Esophagus (tissue), 2 donors: ENCODE measurements around the gene ADAM23. TPM values are rescaled to one million over a fixed set of nuclear protein-coding genes. Genes with fewer than 3 reads are reported as not detected.

ENCODE experiments used
- H3K27ac ChIP-seq, 2 donors: one replicate each; pipeline ENCODE4 v1.5.1; 2013; ENCODE audit warnings: low read depth in 2 of 2, mild to moderate bottlenecking in 2 of 2, inconsistent platforms in 1 of 2, low read length in 1 of 2, moderate library complexity in 1 of 2
- H3K27me3 ChIP-seq, 2 donors: one replicate each; pipeline ENCODE4 v1.6.1; 2013; ENCODE audit warnings: low read length in 2 of 2, control low read depth in 1 of 2, mild to moderate bottlenecking in 1 of 2; ENCODE audit not compliant: insufficient read depth in 2 of 2, control insufficient read depth in 1 of 2
- H3K36me3 ChIP-seq, 2 donors: one replicate each; pipeline ENCODE4 v1.6.1; 2013; ENCODE audit warnings: low read length in 1 of 2; ENCODE audit not compliant: control insufficient read depth in 2 of 2, insufficient read depth in 2 of 2
- H3K4me1 ChIP-seq, 2 donors: one replicate each; pipeline ENCODE4 v1.6.1; 2013; ENCODE audit warnings: low read length in 1 of 2; ENCODE audit not compliant: control insufficient read depth in 2 of 2, insufficient read depth in 2 of 2
- H3K4me3 ChIP-seq, 2 donors: one replicate each; pipeline ENCODE4 v1.5.1; 2013; ENCODE audit warnings: low read length in 2 of 2, mild to moderate bottlenecking in 2 of 2, low read depth in 1 of 2, moderate library complexity in 1 of 2
- H3K9me3 ChIP-seq, 2 donors: one replicate each; pipeline ENCODE4 v1.6.1; 2013; ENCODE audit warnings: mild to moderate bottlenecking in 2 of 2, low read depth in 1 of 2, low read length in 1 of 2, moderate library complexity in 1 of 2; ENCODE audit not compliant: control insufficient read depth in 2 of 2, insufficient read depth in 1 of 2
- WGBS, 2 donors: extraction: QIAGEN DNeasy Blood & Tissue Kit; methylation state at CpG; one replicate each; pipeline ENCODE4 v1.1.7; 2013; 5-methylcytosine and 5-hydroxymethylcytosine counted together
- polyA plus RNA-seq, 2 donors: library from polyadenylated mRNA; stranded (reverse); fragments of 200-250 nt; gene quantifications; one replicate each; pipeline ENCODE4 v1.2.3, GENCODE V29; 2013
- donor health status: healthy with polysubstance abuse.
- donor health status: Bipolar disorder and iron deficiency.

The ADAM23 gene
- polyA plus RNA-seq, 2 donors, result 1.6 to 2.3 TPM

DNA sequence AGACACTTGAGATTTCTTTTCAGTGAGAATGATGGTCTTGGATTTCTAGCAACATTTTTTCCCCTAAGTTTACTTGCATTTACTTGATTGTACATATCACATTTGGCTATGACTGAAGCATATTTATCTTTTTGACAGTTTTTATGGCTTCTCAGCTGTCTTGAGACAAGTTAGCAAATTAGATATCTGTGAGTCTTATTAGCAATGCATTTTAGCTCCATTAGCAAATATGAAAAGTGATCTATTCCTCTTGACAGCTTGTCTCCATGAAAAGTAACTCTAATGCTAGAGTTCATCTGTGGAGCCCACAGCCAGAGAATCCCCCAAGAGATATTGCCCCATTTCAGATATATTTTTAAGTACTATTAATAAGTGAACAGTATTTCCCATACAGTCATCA lies 126.9 kb downstream of the ADAM23 start:
- Histone ChIP-seq H3K27me3 (no peaks in the 10 kb centered on the region), H3K4me3 (no peak overlapping the region), H3K36me3 (no peaks in the 10 kb centered on the region), H3K9me3 (no peaks in the 10 kb centered on the region), H3K27ac (no peak overlapping the region), H3K4me1 (no peaks in the 10 kb centered on the region)

DNA sequence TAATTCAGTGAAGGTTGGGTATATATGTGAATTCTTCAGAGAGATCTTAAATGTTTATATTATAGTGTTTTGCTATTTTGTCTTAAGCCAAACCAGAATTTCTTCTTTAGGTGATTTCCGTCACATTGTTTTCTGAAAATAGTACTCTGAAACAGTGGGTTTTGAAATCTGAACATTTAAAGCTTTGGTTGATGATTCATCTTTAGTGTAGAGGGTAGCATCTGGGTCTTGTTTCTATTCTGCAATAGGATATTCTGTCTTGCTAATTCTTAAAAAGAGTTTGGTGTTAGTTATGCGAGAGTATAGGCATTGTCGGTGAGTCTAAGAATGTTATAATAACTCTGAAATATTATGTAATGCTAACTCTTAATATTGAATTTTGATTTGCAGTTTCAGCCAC lies 129.4 kb downstream of the ADAM23 start:
- no peaks in the 10 kb centered on the region for H3K27me3 ChIP-seq
- H3K9me3 ChIP-seq, result no peaks in the 10 kb centered on the region
- H3K27ac ChIP-seq, result no peak overlapping the region
- H3K4me3 ChIP-seq, result no peak overlapping the region
- no peaks in the 10 kb centered on the region for H3K36me3 ChIP-seq
- no peaks in the 10 kb centered on the region for H3K4me1 ChIP-seq
- 83 to 87% methylated on average over 3 of the region's 3 CpGs for WGBS, 2 donors

DNA sequence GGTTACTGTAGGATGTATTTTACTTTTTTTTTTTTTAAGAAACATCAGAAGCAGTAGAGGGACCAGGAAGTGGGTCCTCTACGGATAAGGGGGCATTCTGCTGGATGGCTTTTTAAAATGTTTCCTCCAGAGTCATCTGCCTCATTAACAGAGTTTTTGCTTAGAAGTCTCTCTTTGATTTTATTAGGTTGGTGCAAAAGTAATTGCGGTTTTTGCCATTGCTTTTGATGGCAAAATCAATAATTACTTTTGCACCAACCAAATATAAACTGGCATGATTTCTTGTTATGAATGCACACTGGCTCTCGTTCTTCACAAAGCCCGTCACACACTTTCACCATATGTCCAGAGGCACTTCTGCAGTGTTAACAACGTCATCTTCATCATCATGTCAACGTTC lies 130.5 kb downstream of the ADAM23 start:
- WGBS, 2 donors, result 86 to 90% methylated on average over 6 of the region's 6 CpGs
- Histone ChIP-seq H3K9me3 (no peaks in the 10 kb centered on the region), H3K4me1 (no peaks in the 10 kb centered on the region)

DNA sequence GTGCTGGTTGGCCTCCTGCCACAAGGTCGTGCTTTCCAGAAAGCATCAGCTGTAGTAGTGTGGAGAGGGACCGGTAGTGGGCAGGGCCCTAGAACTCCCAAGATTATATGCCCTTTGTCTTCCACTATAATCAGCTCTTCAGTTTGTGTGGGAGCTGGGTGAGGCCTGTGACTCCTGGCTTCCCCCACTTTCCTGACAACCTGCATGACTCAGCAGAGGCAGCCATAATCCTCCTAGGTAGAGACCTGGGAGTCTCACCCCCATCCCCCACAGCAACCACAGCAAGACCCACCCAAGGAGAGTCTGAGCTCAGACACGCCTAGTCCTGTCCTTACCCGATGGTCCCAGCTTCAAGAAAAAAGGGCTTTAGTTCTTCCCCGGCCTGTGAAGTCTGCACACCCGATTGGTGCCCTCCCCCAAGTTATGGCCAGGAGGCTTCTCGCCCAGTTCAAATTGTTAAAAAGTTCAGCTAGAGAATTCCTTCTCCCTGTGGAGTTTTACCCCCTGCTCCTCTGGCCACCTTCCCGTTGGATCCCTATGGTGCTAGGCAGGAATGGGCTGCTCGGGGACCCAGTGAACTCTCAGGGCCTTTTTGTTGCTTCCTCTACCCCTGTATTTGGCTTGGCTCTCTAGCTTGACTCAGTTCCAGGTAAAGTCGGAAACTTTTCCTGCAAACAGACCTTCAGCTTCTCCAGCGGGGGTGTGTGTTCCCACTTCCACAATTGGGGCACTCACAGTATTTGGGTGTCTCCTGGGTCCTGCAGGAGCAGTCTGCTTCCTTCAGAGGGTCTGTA lies 141.2 kb downstream of the ADAM23 start:
- Histone ChIP-seq H3K4me1 (no peaks in the 10 kb centered on the region), H3K27ac (peak overlapping the region; percentile 63 to 66), H3K9me3 (no peaks in the 10 kb centered on the region), H3K36me3 (no peaks in the 10 kb centered on the region), H3K27me3 (no peaks in the 10 kb centered on the region), H3K4me3 (no peak overlapping the region)
- 48 to 57% methylated on average over 11 of the region's 11 CpGs for WGBS, 2 donors

More for the DNA sequence above, 130.5 kb downstream of the ADAM23 start:
- H3K27ac ChIP-seq, result no peak overlapping the region
- H3K27me3 ChIP-seq, result no peaks in the 10 kb centered on the region
- no peak overlapping the region for H3K4me3 ChIP-seq
- no peaks in the 10 kb centered on the region for H3K36me3 ChIP-seq

DNA sequence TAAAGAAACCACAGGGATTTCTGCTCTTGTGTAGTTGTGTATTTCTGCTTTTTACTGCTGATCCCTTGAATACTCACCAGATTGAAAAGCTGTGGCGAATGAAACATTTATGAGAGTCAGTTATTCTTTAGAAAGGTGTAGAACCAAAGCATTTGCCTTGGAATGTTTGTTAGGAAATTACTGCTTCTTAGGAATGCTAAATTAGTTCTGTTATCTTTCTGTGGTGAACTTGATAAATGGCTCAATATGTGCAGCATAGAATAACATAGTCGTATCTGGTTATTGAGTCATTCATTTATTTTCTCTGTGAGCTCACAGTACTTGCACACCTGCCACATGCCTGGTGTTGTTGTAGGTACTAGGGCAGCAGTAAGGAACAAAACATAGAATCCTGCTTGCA lies 142.0 kb downstream of the ADAM23 start:
- no peak overlapping the region for H3K27ac ChIP-seq
- no peaks in the 10 kb centered on the region for H3K4me1 ChIP-seq
- WGBS, 2 donors, result 58 to 62% methylated on average over 2 of the region's 2 CpGs
- no peak overlapping the region for H3K4me3 ChIP-seq
- H3K9me3 ChIP-seq, result no peaks in the 10 kb centered on the region
- no peaks in the 10 kb centered on the region for H3K36me3 ChIP-seq
- H3K27me3 ChIP-seq, result no peaks in the 10 kb centered on the region

DNA sequence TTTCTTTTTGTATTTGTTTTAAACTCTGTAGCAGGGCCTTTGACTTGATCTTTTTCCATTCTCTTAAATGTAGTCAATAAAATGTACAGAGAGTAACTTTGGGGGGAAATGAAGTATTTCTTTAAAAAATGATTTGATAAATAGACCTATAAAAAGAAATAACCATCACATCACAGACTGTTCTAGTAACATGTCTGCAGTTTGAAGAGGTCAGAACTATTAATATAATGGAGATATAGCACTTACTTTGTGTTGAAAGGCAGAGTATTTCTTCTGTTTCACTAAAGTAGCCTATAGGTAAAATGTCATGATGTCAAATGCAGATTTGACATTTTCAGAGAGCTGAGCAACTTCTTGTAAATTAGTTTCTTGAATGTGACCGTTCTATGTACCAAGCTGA lies 143.3 kb downstream of the ADAM23 start:
- H3K4me1 ChIP-seq, result no peaks in the 10 kb centered on the region
- H3K36me3 ChIP-seq, result no peaks in the 10 kb centered on the region
- no peaks in the 10 kb centered on the region for H3K9me3 ChIP-seq
- H3K27ac ChIP-seq, result no peak overlapping the region
- 45 to 48% methylated on average over 1 of the region's 1 CpG for WGBS, 2 donors
- H3K27me3 ChIP-seq, result no peaks in the 10 kb centered on the region
- H3K4me3 ChIP-seq, result no peak overlapping the region

DNA sequence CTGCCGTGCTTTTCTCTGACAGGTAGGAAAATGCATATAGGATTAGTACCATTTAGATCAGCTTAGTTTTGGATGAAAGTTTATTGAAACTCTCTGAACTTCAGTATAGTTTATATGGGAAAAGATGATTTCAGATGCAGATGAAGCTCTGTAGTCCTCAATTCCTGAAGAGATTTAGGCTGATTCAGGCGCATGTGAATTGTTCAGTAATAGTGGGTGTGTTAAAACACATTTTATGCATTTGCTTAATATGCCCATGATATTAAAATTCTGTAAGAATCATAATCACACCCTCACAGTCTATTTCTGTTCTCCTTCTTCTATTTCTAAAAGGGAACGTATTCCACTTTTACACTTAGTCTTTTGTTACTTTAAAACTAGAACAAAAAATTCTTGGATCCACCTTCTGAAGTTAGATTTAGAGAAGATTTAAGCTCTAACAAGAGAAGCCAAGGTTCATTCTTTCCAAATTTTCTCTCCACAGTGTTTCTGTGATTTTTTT lies 154.4 kb downstream of the ADAM23 start:
- no peaks in the 10 kb centered on the region for H3K9me3 ChIP-seq
- no peaks in the 10 kb centered on the region for H3K36me3 ChIP-seq
- WGBS, 2 donors, result 91 to 92% methylated on average over 3 of the region's 3 CpGs
- no peak overlapping the region for H3K4me3 ChIP-seq
- no peaks in the 10 kb centered on the region for H3K4me1 ChIP-seq
- H3K27me3 ChIP-seq, result no peaks in the 10 kb centered on the region
- no peak overlapping the region for H3K27ac ChIP-seq

DNA sequence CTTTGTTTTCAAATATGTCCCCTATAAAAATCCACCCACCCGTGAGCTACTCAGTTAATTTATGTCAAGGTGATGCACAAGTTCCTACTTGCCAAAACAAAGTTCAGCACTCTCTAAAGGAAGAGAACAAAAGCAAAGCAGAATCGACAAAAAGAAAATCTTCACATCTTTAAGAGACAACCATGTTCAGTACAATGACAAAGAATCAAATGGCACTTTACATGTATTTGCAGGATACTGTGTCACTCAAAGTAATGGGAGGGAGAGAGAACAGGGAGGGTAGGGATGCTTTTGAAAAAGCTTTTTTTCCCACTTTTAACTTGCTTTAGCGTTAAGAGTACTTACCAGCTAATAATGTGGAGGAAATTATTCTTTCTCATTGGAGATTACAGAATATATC lies 159.9 kb downstream of the ADAM23 start:
- Histone ChIP-seq H3K36me3 (no peaks in the 10 kb centered on the region), H3K27me3 (no peaks in the 10 kb centered on the region), H3K4me3 (no peak overlapping the region), H3K9me3 (no peaks in the 10 kb centered on the region), H3K27ac (no peak overlapping the region), H3K4me1 (no peaks in the 10 kb centered on the region)
- 54 to 71% methylated on average over 3 of the region's 3 CpGs for WGBS, 2 donors

DNA sequence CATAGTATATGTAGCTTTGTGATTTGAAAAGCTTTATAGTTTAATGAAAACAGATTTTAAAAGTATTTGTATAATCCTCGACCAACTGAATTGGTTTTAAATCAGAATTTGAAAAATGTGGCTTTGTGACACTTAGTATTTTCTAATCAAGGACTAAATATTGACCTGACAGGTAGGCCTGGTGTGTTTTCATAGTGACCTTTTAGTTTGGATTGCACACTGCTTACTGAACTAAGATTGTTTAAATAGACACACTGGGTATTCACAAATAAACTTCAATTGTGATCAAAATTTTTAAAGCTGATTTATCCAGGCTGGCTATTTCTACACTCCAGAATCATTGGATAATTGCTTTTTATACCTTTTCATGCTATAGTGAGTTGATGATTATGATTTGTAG lies 167.1 kb downstream of the ADAM23 start:
- no peak overlapping the region for H3K27ac ChIP-seq
- no peaks in the 10 kb centered on the region for H3K9me3 ChIP-seq
- H3K4me1 ChIP-seq, result no peaks in the 10 kb centered on the region
- 67 to 74% methylated on average over 1 of the region's 1 CpG for WGBS, 2 donors
- no peak overlapping the region for H3K4me3 ChIP-seq
- no peaks in the 10 kb centered on the region for H3K36me3 ChIP-seq
- no peaks in the 10 kb centered on the region for H3K27me3 ChIP-seq

DNA sequence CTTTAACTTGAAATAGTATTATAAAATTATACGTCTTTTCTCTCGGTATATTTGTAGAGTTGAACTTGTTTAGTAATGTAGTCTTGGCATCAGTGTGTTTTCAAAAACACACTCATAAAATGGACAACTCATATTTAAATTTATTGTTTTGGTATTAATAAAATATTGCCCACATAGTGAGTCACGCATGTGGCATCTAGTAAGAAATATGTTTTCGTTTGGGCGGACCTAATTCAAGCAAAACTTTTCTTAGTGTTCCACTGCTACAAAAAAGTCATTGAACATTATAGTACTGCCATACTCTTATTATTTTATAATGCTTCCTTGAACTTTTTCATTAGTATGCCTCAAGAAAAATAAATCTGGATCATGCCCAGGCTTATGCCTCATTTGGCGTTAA lies 167.9 kb downstream of the ADAM23 start:
- H3K4me1 ChIP-seq, result no peaks in the 10 kb centered on the region
- no peaks in the 10 kb centered on the region for H3K27me3 ChIP-seq
- H3K27ac ChIP-seq, result no peak overlapping the region
- 57 to 66% methylated on average over 6 of the region's 6 CpGs for WGBS, 2 donors
- H3K36me3 ChIP-seq, result no peaks in the 10 kb centered on the region
- H3K9me3 ChIP-seq, result no peaks in the 10 kb centered on the region
- no peak overlapping the region for H3K4me3 ChIP-seq
